ENCODE results near the gene RBM22.

DNA sequence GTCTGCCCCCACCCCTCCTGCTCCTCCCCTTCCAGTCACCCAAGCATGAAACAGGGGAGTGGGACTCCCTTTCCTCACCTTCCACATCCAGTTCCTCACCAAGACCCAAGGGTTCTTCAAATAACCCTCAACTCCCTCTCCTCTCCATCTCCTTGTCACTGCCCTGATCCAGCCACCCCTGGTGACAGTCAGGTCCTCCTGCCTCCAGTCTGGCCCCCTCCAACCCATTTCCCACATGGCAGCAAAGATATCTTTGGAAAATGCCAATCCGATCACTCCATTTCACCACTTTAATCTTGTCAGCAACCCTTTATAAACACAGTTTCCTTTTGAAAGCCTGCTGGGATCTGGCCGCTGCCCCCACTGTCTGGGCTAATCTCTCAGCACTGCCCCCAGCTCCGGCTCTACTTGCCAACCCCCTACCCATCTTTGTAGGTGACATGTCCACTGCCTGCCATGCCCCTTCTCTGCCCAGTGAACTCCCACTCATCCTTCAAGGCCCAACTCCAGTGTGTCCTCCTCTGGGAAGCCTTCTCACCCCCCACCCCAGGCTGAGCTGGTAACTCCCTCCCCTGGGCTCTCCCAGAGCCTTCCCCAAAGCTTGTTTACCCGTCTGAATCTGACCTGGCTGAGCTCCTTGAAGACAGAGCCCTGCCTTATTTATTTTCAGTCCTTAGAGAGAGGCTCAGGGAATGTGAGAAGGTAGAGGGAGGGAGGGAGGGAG is 40.6 kb downstream of the RBM22 start:
- no peak for TF ChIP-seq CTCF (IDR thresholded peaks at IDR 0.05)
- no peak for TF ChIP-seq POLR2AphosphoS5 (IDR thresholded peaks at IDR 0.05)

All from esophagus muscularis mucosa (tissue), 3 donors.